SJSA1 (cell line): ENCODE results near the gene RNF214. TPM values are rescaled to one million over a fixed set of nuclear protein-coding genes. Genes with fewer than 3 reads are reported as not detected.

Experiments used
- DNase-seq, 2 experiments: peaks; one replicate each; pipeline ENCODE4 v3.0.0-alpha.2; 2015 to 2020; ENCODE audit warnings: low spot score in 2 of 2, low read depth in 1 of 2
- H3K27ac ChIP-seq: fragments of 250-450 bp; sonication (Bioruptor Pico); 2 replicates; pipeline ENCODE4 v1.5.1; 2020; ENCODE audit warnings: mild to moderate bottlenecking, moderate library complexity
- H3K27me3 ChIP-seq: fragments of 250-450 bp; sonication (Bioruptor Pico); replicated peaks from 2 replicates; pipeline ENCODE4 v1.5.1; 2020; ENCODE audit warnings: mild to moderate bottlenecking, moderate library complexity
- H3K36me3 ChIP-seq: fragments of 250-450 bp; sonication (Bioruptor Pico); 2 replicates; pipeline ENCODE4 v1.5.1; 2020; ENCODE audit warnings: mild to moderate bottlenecking
- H3K4me1 ChIP-seq: fragments of 250-450 bp; sonication (Bioruptor Pico); replicated peaks from 2 replicates; pipeline ENCODE4 v1.6.1; 2021; ENCODE audit warnings: mild to moderate bottlenecking
- H3K4me3 ChIP-seq: fragments of 250-450 bp; sonication (Bioruptor Pico); 2 replicates; pipeline ENCODE4 v1.5.1; 2020; ENCODE audit warnings: mild to moderate bottlenecking
- H3K9me3 ChIP-seq: fragments of 250-450 bp; sonication (Bioruptor Pico); replicated peaks from 2 replicates; pipeline ENCODE4 v1.5.1; 2020; ENCODE audit warnings: mild to moderate bottlenecking
- total RNA-seq: library from RNA; depleted of rRNA; stranded (reverse); fragments of >200 nt; shearing (Covaris generic); gene quantifications from 2 replicates; pipeline ENCODE4 v1.2.3, GENCODE V29; 2014

Gene RNF214
- total RNA-seq, 1 experiment from 2014 or later = 5.0 TPM

DNA sequence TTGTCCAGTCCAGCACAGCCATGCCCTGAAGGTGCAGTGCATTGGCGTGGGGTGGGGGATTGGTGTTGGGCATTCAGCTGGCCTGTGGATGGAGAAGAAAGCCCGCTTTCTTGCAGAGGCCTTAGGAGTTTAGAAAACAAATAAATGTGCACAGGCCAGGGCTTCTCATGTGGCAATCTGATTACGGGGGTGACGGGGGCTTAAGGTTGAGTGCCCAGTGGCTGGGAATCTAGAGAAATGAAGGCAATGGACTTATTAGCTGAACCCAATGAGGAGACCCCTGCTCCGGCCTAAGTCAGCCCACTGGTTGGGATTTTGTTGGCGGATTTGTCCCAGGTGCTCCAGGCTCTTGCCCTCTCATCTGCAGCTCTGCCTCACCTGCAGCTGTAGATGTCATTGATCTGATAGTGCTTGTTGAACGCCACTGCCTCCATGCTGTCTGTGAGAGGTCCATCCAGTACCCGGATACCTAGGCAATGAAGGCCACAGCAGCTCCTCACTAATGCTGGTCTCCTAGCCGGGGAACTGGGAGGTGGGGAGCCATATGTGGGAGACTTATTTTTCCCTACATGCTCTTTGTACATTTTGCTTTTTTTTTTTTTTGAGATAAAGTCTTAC, 6.8 kb upstream of the RNF214 start:
- peaks cover 8% of the 10 kb centered on the region for H3K36me3 ChIP-seq
- no peaks in the 10 kb centered on the region for H3K4me1 ChIP-seq
- H3K27ac ChIP-seq = no peak overlapping the region
- no peaks in the 10 kb centered on the region for H3K9me3 ChIP-seq
- H3K4me3 ChIP-seq = no peak overlapping the region
- H3K27me3 ChIP-seq = no peaks in the 10 kb centered on the region
- DNase-seq = no peak

DNA sequence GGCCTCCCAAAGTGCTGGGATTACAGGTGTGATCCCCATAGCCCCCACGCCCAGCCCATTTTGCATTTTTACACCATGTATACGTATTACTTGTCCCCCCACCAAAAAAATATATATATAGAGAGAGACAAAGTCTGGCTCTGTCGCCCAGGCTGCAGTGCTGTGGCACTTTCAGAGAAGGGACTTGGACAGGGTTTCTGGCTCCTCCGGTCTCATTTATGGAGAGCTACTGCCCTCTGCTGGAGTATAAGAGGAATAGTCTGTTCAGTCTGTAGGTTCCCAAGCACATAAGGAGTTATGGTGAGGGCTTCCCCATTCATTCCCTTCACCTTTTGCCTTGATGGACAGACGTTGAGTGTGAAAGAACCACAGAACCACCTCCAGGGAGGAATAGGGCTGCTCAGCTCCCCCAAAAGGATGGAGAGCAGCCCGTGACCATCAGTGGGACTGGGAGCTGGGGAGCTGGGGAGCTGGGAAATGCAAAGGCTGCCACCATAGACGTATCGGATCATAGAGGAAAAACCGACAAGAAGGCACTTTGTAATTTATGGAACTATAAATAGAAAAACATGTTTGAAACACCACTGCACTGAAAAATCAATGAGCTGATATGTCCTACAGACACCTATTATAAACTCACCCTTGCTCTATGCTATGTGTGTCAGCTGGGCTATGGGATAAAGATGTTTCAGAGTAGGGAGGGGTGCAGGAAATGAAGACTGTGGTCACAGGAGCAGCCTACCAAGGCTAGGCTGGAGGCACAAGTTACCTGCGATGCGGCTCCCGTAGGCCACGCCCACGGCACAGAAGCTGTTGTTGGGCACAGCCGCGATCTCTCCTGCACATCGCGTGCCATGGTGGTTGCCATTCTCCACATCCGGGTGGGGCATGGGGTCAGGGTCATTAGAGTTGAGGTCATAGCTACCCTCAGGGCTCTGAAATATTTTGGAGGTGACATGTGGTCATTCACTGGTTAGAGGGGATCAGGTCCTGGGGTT, 5.8 kb upstream of the RNF214 start:
- H3K9me3 ChIP-seq = no peaks in the 10 kb centered on the region
- no peaks in the 10 kb centered on the region for H3K4me1 ChIP-seq
- H3K27ac ChIP-seq = no peak overlapping the region
- peaks cover 10% of the 10 kb centered on the region for H3K36me3 ChIP-seq
- H3K27me3 ChIP-seq = no peaks in the 10 kb centered on the region
- peak in 1 of 2 experiments; percentile 31 for DNase-seq
- H3K4me3 ChIP-seq = no peak overlapping the region

DNA sequence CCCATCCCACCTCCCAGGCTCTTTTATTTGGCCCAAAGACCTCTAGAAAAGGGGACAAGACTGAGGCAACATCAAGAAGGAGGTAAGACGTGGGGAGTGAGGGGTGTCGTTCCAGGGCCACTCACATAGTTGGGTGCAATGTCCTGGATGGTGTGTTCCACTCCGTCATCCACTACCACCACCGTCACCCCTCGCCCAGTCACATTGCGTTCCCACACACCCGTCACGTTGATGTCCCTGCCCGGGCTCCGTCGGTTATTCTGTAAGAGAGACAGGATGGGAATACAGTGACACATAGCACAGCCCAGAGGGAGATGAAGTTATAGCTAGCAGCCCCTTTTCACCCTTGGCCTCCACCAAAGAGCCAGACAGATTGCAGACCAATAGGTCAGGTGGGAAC, 4.4 kb upstream of the RNF214 start:
- peaks cover 16% of the 10 kb centered on the region for H3K36me3 ChIP-seq
- no peak overlapping the region for H3K4me3 ChIP-seq
- no peaks in the 10 kb centered on the region for H3K9me3 ChIP-seq
- H3K4me1 ChIP-seq = peaks cover 1% of the 10 kb centered on the region; the same call in 1 of the 2 replicates
- no peaks in the 10 kb centered on the region for H3K27me3 ChIP-seq
- DNase-seq = no peak
- no peak overlapping the region for H3K27ac ChIP-seq

DNA sequence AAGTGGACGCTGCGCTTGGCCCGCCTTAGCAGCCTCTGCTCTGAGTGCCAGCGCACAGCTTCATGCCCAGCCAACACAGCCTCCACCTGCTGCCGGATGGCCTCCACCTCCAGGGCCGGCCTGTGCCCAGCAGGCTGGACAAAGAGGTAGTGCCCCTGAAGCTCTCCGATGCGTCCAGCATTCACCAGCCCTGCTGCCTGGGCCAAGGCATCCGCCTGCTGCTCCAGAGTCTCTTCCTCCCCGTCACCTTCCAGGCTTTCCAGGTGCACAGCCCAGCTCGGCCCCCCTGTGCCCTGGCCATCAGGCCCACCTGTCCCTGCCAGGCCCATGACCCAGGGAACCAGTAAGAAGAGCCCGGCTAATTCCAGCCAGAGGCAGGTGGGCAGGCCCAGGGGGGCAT, 3.1 kb upstream of the RNF214 start:
- no peak for DNase-seq
- no peak overlapping the region for H3K4me3 ChIP-seq
- H3K9me3 ChIP-seq = no peaks in the 10 kb centered on the region
- H3K4me1 ChIP-seq = peaks cover 7% of the 10 kb centered on the region
- H3K36me3 ChIP-seq = peaks cover 16% of the 10 kb centered on the region
- H3K27me3 ChIP-seq = no peaks in the 10 kb centered on the region
- H3K27ac ChIP-seq = no peak overlapping the region

DNA sequence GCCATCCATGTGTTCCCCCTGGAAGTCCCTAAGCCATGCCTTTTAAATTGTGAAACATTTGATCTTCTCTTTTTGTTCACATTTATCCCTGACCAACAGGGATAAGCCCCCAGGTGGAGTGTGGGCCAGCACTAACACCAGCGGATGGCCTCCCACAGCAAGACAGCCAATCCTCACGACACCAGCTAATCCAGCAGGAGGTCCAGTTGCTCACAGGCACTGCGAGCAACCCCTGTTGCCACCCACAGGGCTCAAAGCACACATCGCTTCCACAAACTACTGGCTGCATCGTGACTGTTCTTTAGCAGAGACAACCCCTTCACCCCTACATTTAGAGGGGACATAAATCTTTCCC, 2.6 kb upstream of the RNF214 start:
- peaks cover 7% of the 10 kb centered on the region for H3K4me1 ChIP-seq
- H3K27me3 ChIP-seq = no peaks in the 10 kb centered on the region
- no peak overlapping the region for H3K4me3 ChIP-seq
- peaks cover 16% of the 10 kb centered on the region for H3K36me3 ChIP-seq
- no peaks in the 10 kb centered on the region for H3K9me3 ChIP-seq
- no peak overlapping the region for H3K27ac ChIP-seq
- no peak for DNase-seq

DNA sequence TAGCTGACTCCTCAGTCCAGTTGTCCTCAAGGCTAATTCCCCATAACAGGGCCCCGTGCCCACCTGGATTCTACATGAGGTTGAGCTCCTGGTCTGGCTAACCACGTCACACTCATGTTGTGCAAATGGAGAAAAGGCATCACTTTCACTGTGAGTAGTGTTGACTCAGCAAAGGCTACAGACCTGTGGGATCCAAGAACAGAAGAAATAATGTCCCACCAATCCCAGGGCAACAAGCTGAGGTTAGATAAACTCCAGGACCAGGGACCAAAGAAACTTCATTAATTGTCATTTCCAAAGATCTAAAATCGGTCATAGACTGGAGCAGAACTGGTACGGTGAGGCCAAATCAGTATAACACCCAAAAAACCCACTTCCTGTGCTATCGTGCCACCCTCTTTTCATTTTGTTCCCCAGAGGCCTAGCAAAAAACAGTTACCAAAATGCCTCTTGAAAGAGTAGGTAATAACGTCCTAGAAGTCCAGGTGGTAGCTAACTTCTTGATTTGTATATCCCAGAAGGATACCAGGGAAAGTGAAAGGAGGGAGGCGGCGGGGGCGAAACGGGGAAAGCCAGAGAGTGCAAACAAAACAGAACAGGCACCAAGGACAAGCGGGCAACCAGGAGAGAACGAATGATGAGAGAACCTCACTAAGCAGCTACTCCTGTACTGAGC, 2.0 kb upstream of the RNF214 start:
- peaks cover 16% of the 10 kb centered on the region for H3K36me3 ChIP-seq
- no peaks in the 10 kb centered on the region for H3K27me3 ChIP-seq
- H3K4me1 ChIP-seq = peaks cover 7% of the 10 kb centered on the region
- no peaks in the 10 kb centered on the region for H3K9me3 ChIP-seq
- H3K27ac ChIP-seq = no peak overlapping the region
- no peak overlapping the region for H3K4me3 ChIP-seq
- DNase-seq = no peak

DNA sequence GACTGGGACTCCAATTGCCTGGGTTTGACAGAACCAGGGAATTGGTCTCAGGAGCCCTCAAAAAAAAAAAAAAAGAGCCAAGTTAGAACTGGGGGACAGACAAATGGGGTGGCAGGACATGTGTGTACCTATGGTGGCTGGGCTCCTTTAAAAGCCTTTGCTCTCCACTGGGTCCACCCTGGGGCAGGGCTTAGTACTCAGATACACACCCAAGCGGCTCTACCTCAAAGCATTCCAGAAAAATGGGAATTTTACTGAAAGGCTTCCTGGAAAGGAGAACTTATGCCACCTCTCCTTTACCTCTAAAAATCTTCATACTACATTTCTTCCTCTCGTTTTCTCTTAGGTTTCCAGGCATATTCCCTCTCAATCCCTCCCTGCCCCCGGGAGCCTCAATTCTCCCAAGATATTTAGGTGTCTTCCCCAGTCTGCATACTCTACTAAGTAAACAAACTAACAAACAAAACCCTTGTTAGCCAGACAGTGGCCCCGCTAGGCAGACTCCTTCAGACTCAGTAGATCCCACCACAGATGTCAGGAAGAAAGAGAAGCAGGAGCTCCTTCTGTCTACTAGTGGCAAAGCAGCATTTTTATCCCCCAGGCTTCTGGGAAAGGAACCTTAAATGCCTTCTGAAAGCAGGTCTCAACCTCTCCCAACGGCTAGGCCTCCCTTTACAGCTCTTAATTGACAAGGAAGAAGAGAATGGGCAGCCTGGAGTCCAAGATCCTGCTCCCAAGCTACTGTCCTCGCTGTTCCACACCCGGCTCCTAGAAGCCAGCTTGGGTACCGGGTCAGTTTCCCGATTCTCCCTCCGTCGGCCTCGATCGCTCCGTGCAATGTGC, 1.3 kb upstream of the RNF214 start:
- DNase-seq = peak in 1 of 2 experiments; percentile 11
- no peaks in the 10 kb centered on the region for H3K27me3 ChIP-seq

DNA sequence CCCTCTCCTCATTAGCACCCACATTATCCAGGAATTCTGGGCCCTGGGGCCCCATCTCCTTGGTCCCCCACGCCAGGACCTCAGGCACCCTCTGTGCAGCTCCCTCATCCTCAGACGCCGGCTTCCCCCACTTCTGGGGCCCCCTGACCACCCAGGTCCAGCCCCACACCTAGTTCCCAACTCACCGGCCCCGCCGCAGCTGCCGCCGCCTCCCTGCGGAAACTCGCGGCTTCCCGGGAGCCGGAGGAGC, 704 bp upstream of the RNF214 start, which contains the start of gene PCSK7:
PCSK7 (minus strand) TSS at position 232 of the 250 bp plus-strand sequence. CDS start 2,229 bp downstream, outside the sequence.
- H3K9me3 ChIP-seq = no peaks in the 10 kb centered on the region
- peaks cover 7% of the 10 kb centered on the region for H3K4me1 ChIP-seq
- peak within 1 kb of the TSS; percentile 86 for H3K4me3 ChIP-seq
- no peaks in the 10 kb centered on the region for H3K27me3 ChIP-seq
- DNase-seq = no peak
- H3K36me3 ChIP-seq = peaks cover 16% of the 10 kb centered on the region
- H3K27ac ChIP-seq = peak within 1 kb of the TSS; percentile 78

More for the DNA sequence above, 1.3 kb upstream of the RNF214 start:
- Histone ChIP-seq H3K27ac (0 out of 2 replicates have a peak overlapping the region, but pooled peaks have one; percentile 0), H3K4me3 (peak overlapping the region; percentile 86), H3K36me3 (peaks cover 16% of the 10 kb centered on the region), H3K4me1 (peaks cover 7% of the 10 kb centered on the region), H3K9me3 (no peaks in the 10 kb centered on the region)

DNA sequence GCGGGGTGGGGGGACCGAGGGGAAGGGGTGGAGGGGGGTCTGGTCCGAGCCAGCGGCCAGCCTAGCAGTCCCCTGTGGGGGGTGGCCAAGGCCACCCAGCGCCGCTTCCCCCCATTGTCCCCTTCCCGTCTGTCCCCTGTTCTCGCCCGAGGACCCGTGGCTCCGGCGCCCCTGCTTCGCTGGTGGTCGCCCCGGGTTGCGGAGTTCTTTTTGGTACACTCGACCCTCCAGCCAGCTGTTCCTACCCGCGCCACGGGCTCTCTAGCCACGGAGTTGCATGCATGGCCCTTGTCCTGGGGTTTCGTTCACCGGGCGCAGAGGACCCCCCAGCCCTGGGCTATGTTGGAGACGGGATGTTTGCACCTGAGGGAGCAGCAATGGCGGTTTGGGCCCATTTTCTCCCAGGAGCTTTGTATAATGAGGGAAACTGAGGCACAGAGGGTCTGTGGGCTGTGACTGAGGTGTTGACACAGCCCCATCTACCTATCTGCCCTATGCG, 489 bp downstream of the RNF214 start:
- Histone ChIP-seq H3K4me3 (peak overlapping the region; percentile 86), H3K27ac (no peak overlapping the region), H3K36me3 (peaks cover 16% of the 10 kb centered on the region), H3K27me3 (no peaks in the 10 kb centered on the region), H3K9me3 (no peaks in the 10 kb centered on the region), H3K4me1 (peaks cover 7% of the 10 kb centered on the region)
- no peak for DNase-seq

DNA sequence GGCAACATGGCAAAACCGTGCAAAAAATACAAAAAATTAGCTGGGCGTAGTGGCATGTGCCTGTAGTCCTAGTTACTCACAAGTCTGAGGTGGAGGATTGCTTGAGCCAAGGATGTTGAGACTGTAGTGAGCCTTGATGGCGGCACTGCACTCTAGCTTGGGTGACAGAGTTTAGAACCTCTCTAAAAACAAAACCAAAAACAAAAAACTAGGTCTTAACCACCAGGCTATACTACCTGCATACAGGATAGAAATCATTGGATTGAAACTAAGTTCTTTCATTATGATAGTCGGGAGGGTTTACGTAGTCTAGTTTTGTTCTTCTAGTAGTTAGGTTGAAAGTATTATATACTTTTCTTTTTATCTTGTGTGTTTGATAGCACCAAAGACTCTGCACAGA, 5.8 kb downstream of the RNF214 start:
- Histone ChIP-seq H3K4me1 (peaks cover 10% of the 10 kb centered on the region), H3K4me3 (no peak overlapping the region), H3K27me3 (no peaks in the 10 kb centered on the region), H3K9me3 (no peaks in the 10 kb centered on the region), H3K36me3 (no peaks in the 10 kb centered on the region), H3K27ac (no peak overlapping the region)
- no peak for DNase-seq

DNA sequence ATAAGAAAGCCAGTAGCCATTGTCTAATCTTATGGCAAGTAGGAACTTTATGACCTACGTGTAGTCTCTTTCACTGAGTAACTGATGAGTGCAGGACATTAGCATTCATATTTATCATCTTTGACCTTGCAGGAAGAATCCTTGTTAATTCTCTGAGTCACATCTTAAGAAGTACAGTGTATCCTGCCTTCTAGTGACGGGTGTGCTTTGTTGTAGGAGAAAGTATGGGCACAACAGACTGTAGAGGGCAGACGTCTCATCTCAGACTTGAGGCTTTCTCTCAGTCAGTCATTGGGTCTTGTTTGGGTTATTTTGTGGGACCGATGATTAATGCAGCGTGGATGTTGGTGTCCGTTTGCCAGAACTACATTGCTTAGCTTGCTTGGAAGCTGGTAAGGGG, 6.8 kb downstream of the RNF214 start:
- Histone ChIP-seq H3K4me3 (no peak overlapping the region), H3K36me3 (no peaks in the 10 kb centered on the region), H3K27me3 (no peaks in the 10 kb centered on the region), H3K9me3 (no peaks in the 10 kb centered on the region), H3K27ac (peak overlapping the region; percentile 33; the same call in 1 of the 2 replicates), H3K4me1 (peaks cover 5% of the 10 kb centered on the region)
- DNase-seq = peak; percentile 57 to 68

DNA sequence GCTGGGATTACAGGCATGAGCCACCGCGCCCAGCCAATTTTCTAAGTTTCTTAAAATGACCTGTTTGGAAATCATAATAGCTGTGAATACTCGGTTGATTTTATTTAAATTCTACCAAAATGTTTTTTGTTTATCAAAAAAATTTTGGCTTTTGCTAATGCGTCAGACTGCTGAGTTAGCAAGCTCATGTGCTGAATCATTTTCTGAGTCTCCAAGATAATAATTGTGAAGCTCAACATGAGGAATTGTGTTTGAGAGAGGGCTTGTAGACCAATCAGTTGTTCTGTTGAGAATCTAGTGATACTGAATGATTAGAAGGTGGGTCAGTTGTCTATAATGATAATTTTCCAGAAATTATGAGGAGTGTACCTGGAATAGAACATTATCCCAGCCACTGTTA, 15.9 kb downstream of the RNF214 start:
- Histone ChIP-seq H3K9me3 (no peaks in the 10 kb centered on the region), H3K27me3 (no peaks in the 10 kb centered on the region), H3K27ac (no peak overlapping the region), H3K36me3 (0 out of 2 replicates have a peak, but pooled peaks cover 2% of the 10 kb centered on the region), H3K4me1 (no peaks in the 10 kb centered on the region), H3K4me3 (no peak overlapping the region)
- no peak for DNase-seq

DNA sequence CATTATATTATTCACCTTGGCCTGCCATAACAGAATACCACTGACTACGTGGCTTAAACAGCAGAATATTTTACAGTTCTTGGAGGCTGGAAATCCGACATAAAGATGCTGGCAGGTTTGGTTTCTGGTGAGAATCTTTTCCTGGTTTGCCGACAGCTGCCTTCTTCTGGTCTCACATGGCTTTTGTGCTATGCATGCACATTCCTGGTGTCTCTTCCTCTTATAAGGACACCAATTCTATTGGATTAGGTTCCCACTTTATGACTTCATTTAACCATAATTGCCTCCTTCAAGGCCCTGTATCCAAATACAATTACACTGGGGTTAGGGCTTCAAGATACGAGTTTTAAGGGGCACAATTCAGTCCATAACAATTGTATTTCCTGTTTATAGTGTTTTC, 17.1 kb downstream of the RNF214 start:
- Histone ChIP-seq H3K36me3 (0 out of 2 replicates have a peak, but pooled peaks cover 2% of the 10 kb centered on the region), H3K9me3 (no peaks in the 10 kb centered on the region), H3K27ac (no peak overlapping the region), H3K27me3 (no peaks in the 10 kb centered on the region), H3K4me3 (no peak overlapping the region), H3K4me1 (no peaks in the 10 kb centered on the region)
- DNase-seq = no peak
